GM23338 (cell line): ENCODE measurements around the gene HIGD2B. TPM values are rescaled to one million over a fixed set of nuclear protein-coding genes. Genes with fewer than 3 reads are reported as not detected.

ENCODE experiments used
- ATAC-seq: fragments of 200-7000 bp; cut with Tn5 transposase; 3 replicates; pipeline ENCODE4 v1.9.1; 2020
- DNase-seq: peaks from one replicate; pipeline ENCODE4 v3.0.0-alpha.2; 2015; ENCODE audit warnings: low spot score
- H2AFZ ChIP-seq: fragments of 200-600 bp; sonication (generic); 2 replicates; pipeline ENCODE4 v1.8.0; 2016; ENCODE audit warnings: antibody characterized with exemption, mild to moderate bottlenecking, moderate library complexity
- H3F3A ChIP-seq: fragments of 200-600 bp; sonication (generic); replicated peaks from 2 replicates; pipeline ENCODE4 v1.8.0; 2017; ENCODE audit warnings: antibody characterized with exemption, mixed run types, low read depth
- H3K27ac ChIP-seq: fragments of 200-600 bp; sonication (generic); 2 replicates; pipeline ENCODE4 v1.6.1; 2016; ENCODE audit warnings: low read depth
- H3K27me3 ChIP-seq: fragments of 200-600 bp; sonication (generic); 2 replicates; pipeline ENCODE4 v1.8.0; 2016; ENCODE audit warnings: mild to moderate bottlenecking, mixed run types, moderate library complexity; ENCODE audit not compliant: insufficient read depth
- H3K36me3 ChIP-seq: fragments of 200-600 bp; sonication (generic); 2 replicates; pipeline ENCODE4 v1.8.0; 2016; ENCODE audit warnings: mild to moderate bottlenecking; ENCODE audit not compliant: insufficient read depth
- H3K4me1 ChIP-seq: fragments of 200-600 bp; sonication (generic); 2 replicates; pipeline ENCODE4 v1.8.0; 2016; ENCODE audit warnings: mild to moderate bottlenecking, moderate library complexity; ENCODE audit not compliant: insufficient read depth
- H3K4me2 ChIP-seq: fragments of 200-600 bp; sonication (generic); 2 replicates; pipeline ENCODE4 v1.7.1; 2017; ENCODE audit warnings: mixed run types
- H3K4me3 ChIP-seq: fragments of 200-600 bp; sonication (generic); 2 replicates; pipeline ENCODE4 v1.6.1; 2016; ENCODE audit warnings: mixed run types
- H3K79me2 ChIP-seq: fragments of 200-600 bp; sonication (generic); replicated peaks from 2 replicates; pipeline ENCODE4 v1.8.0; 2017; ENCODE audit warnings: mild to moderate bottlenecking; ENCODE audit not compliant: insufficient read depth
- H3K9me2 ChIP-seq: fragments of 200-600 bp; sonication (generic); 2 replicates; pipeline ENCODE4 v1.8.0; 2017; ENCODE audit not compliant: insufficient read depth
- H4K20me1 ChIP-seq: fragments of 200-600 bp; sonication (generic); replicated peaks from 2 replicates; pipeline ENCODE4 v1.8.0; 2017; ENCODE audit warnings: mild to moderate bottlenecking; ENCODE audit not compliant: insufficient read depth
- H3K27ac Mint-ChIP-seq: 2 replicates; pipeline ENCODE4 v1.8.0; 2020; ENCODE audit warnings: inconsistent platforms, mild to moderate bottlenecking, moderate library complexity, mixed read lengths
- H3K27me3 Mint-ChIP-seq: 3 replicates; pipeline ENCODE4 v1.8.0; 2022; ENCODE audit warnings: low read depth, mild to moderate bottlenecking, moderate library complexity, mixed read lengths, inconsistent platforms; ENCODE audit not compliant: insufficient read depth, poor library complexity
- H3K36me3 Mint-ChIP-seq: 3 replicates; pipeline ENCODE4 v1.8.0; 2021; ENCODE audit warnings: low read depth, mild to moderate bottlenecking, inconsistent platforms, moderate library complexity, mixed read lengths
- H3K4me1 Mint-ChIP-seq: 3 replicates; pipeline ENCODE4 v1.8.0; 2020; ENCODE audit warnings: mild to moderate bottlenecking, inconsistent platforms, mixed read lengths
- H3K4me3 Mint-ChIP-seq: 3 replicates; pipeline ENCODE4 v1.8.0; 2021; ENCODE audit warnings: moderate library complexity, mild to moderate bottlenecking, inconsistent platforms, mixed read lengths
- H3K9me3 Mint-ChIP-seq: 3 replicates; pipeline ENCODE4 v1.8.0; 2020; ENCODE audit warnings: moderate library complexity, mild to moderate bottlenecking, inconsistent platforms, mixed read lengths
- CREB1 ChIP-seq: fragments of 250-450 bp; sonication (Bioruptor Pico); IDR thresholded peaks from 2 replicates; pipeline ENCODE4 v1.5.0; 2020; ENCODE audit warnings: low read depth, mild to moderate bottlenecking, moderate library complexity
- EZH2 ChIP-seq: fragments of 200-600 bp; sonication (generic); IDR thresholded peaks from one replicate; pipeline ENCODE4 v1.8.0; 2017; ENCODE audit warnings: antibody characterized with exemption, mild to moderate bottlenecking, low read depth; ENCODE audit not compliant: unreplicated experiment
- EZH2phosphoT487 ChIP-seq: fragments of 200-600 bp; sonication (generic); IDR thresholded peaks from one replicate; pipeline ENCODE4 v1.8.1; 2018; ENCODE audit warnings: antibody characterized with exemption; ENCODE audit not compliant: unreplicated experiment
- JUNB ChIP-seq: IDR thresholded peaks from one replicate; pipeline ENCODE4 v1.6.1; 2016; ENCODE audit warnings: antibody characterized with exemption; ENCODE audit not compliant: unreplicated experiment
- NANOG ChIP-seq: IDR thresholded peaks from 2 replicates; pipeline ENCODE4 v1.6.1; 2016; ENCODE audit warnings: antibody characterized with exemption, borderline replicate concordance
- POLR2AphosphoS5 ChIP-seq: IDR thresholded peaks from 2 replicates; pipeline ENCODE4 v1.6.1; 2016; ENCODE audit warnings: antibody characterized with exemption, low read depth
- STAT1 ChIP-seq: IDR thresholded peaks from one replicate; pipeline ENCODE4 v1.6.1; 2016; ENCODE audit warnings: antibody characterized with exemption; ENCODE audit not compliant: unreplicated experiment
- ZNF114 ChIP-seq: fragments of 250-450 bp; sonication (Bioruptor Pico); IDR thresholded peaks from 2 replicates; pipeline ENCODE4 v1.5.0; 2020; ENCODE audit warnings: mild to moderate bottlenecking, moderate library complexity
- long read RNA-seq: library from polyadenylated mRNA; unstranded; transcript quantifications from one replicate; pipeline ENCODE4 v2.0.0, GENCODE V29; 2020; ENCODE audit not compliant: unreplicated experiment
- polyA plus RNA-seq: library from polyadenylated mRNA; unstranded; fragments of >200 nt; fragmentation: Nextera tagmentation; extraction: Ambion mirVana; gene quantifications from 2 replicates; pipeline ENCODE4 v1.2.1, GENCODE V29; 2016
- total RNA-seq: library from RNA; depleted of rRNA; stranded (reverse); fragments of >200 nt; shearing (Covaris generic); gene quantifications from 2 replicates; pipeline ENCODE4 v1.2.3, GENCODE V29; 2014; rRNA removed
- TF ChIP-seq, protein P1 (sequence below): IDR thresholded peaks from 2 replicates; pipeline ENCODE4 v1.6.1; 2016; ENCODE audit warnings: antibody characterized with exemption
- TF ChIP-seq, protein P2 (sequence below): fragments of 250-450 bp; sonication (Bioruptor Pico); IDR thresholded peaks from 2 replicates; pipeline ENCODE4 v1.5.0; 2020; ENCODE audit warnings: mild to moderate bottlenecking, moderate library complexity

The HIGD2B gene, protein sequence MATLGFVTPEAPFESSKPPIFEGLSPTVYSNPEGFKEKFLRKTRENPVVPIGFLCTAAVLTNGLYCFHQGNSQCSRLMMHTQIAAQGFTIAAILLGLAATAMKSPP
- total RNA-seq (not detected in 2 replicates), polyA plus RNA-seq (0.45 TPM in 1 of 2 replicates, not detected in the other)
- long read RNA-seq: 0 reads

DNA sequence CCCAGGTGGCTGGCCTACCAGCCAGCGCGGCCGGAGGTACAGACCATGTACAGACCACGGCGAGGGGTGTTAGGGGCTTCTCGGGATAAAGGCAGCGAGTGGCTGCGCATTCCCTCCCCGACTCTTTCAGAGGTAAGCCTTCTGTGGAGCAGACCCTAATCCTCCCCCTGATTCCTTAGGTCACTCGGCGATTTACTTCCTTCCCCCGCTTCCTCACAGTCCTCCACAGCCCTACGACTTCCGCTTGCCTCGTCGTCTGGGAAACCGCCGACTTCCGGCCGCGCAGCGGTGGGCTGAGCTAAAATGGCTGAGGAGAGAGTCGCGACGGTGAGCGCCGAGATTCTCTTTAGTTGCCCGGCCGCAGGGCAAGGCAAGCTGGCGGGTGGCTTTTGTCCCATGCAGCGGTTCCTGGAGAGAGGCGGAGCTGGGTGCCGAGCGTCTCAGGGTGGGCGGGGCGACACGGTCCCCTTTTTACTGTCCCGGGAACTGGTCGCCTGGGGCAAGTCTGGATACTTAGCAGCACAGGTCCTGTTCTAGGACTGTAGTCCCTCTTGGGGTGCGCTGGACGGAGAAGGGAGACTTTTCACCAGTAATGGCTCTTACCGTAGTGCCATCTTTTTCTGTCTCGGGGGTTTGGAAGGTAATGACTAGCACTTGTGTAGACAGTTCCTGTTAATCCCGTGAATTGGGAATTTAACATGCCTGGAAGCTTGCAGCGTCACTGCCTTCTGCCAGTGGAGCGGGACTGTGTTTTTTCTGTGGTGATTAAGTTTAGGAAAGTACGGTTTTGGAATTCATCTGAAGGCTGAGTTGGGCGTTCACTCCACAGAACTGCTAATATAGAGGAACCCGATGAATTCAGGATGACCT lies at the start of gene HIGD2B, which contains the start of gene BBS4:
HIGD2B (minus strand) TSS at position 258 of the 870 bp plus-strand sequence. CDS start 9,808 bp downstream, outside the sequence.
BBS4 (plus strand) TSS at position 283 of the 870 bp plus-strand sequence; CDS start at position 304, 21 bp downstream.
- H3K27me3 ChIP-seq: no peaks in the 10 kb centered on the region
- ATAC-seq: peak; percentile 95
- H3K4me1 ChIP-seq: peaks cover 5% of the 10 kb centered on the region; the same call in 1 of the 2 replicates
- Mint-ChIP-seq H3K9me3 (no peaks in the 10 kb centered on the region; the same call in 2 of the 3 replicates), H3K4me3 (peak within 1 kb of the TSS; percentile 87), H3K27me3 (peaks cover 5% of the 10 kb centered on the region), H3K27ac (peak within 1 kb of the TSS; percentile 97), H3K36me3 (no peaks in the 10 kb centered on the region), H3K4me1 (peaks cover 14% of the 10 kb centered on the region; the same call in 2 of the 3 replicates)
- peaks cover 10% of the 10 kb centered on the region for H3F3A ChIP-seq
- peak within 1 kb of the TSS; percentile 97 for H3K27ac ChIP-seq
- H3K36me3 ChIP-seq: no peaks in the 10 kb centered on the region
- peak; percentile 96 for DNase-seq
- H3K79me2 ChIP-seq: peaks cover 33% of the 10 kb centered on the region
- H3K9me2 ChIP-seq: no peaks in the 10 kb centered on the region
- H4K20me1 ChIP-seq: no peaks in the 10 kb centered on the region
- TF ChIP-seq ZNF114 (CRISPR knock-in tag) (no peak), POLR2AphosphoS5 (peak; percentile 88), EZH2phosphoT487 (no peak), NANOG (no peak), CREB1 (CRISPR knock-in tag) (peak; percentile 54; the same call in 1 of the 2 replicates)
- TF ChIP-seq, protein P1, sequence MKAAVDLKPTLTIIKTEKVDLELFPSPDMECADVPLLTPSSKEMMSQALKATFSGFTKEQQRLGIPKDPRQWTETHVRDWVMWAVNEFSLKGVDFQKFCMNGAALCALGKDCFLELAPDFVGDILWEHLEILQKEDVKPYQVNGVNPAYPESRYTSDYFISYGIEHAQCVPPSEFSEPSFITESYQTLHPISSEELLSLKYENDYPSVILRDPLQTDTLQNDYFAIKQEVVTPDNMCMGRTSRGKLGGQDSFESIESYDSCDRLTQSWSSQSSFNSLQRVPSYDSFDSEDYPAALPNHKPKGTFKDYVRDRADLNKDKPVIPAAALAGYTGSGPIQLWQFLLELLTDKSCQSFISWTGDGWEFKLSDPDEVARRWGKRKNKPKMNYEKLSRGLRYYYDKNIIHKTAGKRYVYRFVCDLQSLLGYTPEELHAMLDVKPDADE: peak; percentile 58
- peak within 1 kb of the TSS; percentile 66 for H3K4me3 ChIP-seq
- peak within 1 kb of the TSS; percentile 88 for H3K4me2 ChIP-seq
- peak within 1 kb of the TSS; percentile 93 for H2AFZ ChIP-seq

DNA sequence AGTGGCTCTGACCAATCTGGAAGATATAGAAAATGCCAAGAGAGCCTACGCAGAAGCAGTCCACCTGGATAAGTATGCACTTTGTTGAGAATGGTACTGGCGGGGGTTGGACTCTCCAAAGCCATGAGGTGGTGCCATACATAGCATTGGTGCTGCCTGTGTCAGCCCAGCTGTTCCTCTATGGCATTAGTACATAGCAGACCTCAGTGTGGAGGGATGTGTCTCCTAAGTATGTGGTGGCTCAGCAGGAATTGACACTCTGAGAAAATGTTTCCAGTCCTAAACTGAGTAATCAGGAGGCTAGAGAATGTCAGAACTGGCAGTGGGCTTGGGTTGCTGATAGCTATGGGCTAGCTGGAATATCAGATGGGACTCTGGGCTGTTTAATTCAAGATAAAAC lies 49.1 kb upstream of the HIGD2B start:
- Mint-ChIP-seq H3K27me3 (peaks cover 3% of the 10 kb centered on the region), H3K27ac (no peak overlapping the region), H3K4me3 (no peak overlapping the region), H3K4me1 (no peaks in the 10 kb centered on the region), H3K9me3 (no peaks in the 10 kb centered on the region; the same call in 2 of the 3 replicates), H3K36me3 (peaks cover 52% of the 10 kb centered on the region)
- H3K9me2 ChIP-seq: no peaks in the 10 kb centered on the region
- no peaks in the 10 kb centered on the region for H3F3A ChIP-seq
- H2AFZ ChIP-seq: no peak overlapping the region
- no peak overlapping the region for H3K27ac ChIP-seq
- H3K4me1 ChIP-seq: no peaks in the 10 kb centered on the region
- DNase-seq (no peak), ATAC-seq (no peak)
- H3K36me3 ChIP-seq: peaks cover 28% of the 10 kb centered on the region
- H4K20me1 ChIP-seq: no peaks in the 10 kb centered on the region; the same call in none of the 2 replicates
- no peak overlapping the region for H3K4me2 ChIP-seq
- no peaks in the 10 kb centered on the region for H3K79me2 ChIP-seq
- TF ChIP-seq POLR2AphosphoS5 (no peak), CREB1 (CRISPR knock-in tag) (no peak), EZH2 (no peak), JUNB (no peak), STAT1 (no peak)
- TF ChIP-seq, protein P2, sequence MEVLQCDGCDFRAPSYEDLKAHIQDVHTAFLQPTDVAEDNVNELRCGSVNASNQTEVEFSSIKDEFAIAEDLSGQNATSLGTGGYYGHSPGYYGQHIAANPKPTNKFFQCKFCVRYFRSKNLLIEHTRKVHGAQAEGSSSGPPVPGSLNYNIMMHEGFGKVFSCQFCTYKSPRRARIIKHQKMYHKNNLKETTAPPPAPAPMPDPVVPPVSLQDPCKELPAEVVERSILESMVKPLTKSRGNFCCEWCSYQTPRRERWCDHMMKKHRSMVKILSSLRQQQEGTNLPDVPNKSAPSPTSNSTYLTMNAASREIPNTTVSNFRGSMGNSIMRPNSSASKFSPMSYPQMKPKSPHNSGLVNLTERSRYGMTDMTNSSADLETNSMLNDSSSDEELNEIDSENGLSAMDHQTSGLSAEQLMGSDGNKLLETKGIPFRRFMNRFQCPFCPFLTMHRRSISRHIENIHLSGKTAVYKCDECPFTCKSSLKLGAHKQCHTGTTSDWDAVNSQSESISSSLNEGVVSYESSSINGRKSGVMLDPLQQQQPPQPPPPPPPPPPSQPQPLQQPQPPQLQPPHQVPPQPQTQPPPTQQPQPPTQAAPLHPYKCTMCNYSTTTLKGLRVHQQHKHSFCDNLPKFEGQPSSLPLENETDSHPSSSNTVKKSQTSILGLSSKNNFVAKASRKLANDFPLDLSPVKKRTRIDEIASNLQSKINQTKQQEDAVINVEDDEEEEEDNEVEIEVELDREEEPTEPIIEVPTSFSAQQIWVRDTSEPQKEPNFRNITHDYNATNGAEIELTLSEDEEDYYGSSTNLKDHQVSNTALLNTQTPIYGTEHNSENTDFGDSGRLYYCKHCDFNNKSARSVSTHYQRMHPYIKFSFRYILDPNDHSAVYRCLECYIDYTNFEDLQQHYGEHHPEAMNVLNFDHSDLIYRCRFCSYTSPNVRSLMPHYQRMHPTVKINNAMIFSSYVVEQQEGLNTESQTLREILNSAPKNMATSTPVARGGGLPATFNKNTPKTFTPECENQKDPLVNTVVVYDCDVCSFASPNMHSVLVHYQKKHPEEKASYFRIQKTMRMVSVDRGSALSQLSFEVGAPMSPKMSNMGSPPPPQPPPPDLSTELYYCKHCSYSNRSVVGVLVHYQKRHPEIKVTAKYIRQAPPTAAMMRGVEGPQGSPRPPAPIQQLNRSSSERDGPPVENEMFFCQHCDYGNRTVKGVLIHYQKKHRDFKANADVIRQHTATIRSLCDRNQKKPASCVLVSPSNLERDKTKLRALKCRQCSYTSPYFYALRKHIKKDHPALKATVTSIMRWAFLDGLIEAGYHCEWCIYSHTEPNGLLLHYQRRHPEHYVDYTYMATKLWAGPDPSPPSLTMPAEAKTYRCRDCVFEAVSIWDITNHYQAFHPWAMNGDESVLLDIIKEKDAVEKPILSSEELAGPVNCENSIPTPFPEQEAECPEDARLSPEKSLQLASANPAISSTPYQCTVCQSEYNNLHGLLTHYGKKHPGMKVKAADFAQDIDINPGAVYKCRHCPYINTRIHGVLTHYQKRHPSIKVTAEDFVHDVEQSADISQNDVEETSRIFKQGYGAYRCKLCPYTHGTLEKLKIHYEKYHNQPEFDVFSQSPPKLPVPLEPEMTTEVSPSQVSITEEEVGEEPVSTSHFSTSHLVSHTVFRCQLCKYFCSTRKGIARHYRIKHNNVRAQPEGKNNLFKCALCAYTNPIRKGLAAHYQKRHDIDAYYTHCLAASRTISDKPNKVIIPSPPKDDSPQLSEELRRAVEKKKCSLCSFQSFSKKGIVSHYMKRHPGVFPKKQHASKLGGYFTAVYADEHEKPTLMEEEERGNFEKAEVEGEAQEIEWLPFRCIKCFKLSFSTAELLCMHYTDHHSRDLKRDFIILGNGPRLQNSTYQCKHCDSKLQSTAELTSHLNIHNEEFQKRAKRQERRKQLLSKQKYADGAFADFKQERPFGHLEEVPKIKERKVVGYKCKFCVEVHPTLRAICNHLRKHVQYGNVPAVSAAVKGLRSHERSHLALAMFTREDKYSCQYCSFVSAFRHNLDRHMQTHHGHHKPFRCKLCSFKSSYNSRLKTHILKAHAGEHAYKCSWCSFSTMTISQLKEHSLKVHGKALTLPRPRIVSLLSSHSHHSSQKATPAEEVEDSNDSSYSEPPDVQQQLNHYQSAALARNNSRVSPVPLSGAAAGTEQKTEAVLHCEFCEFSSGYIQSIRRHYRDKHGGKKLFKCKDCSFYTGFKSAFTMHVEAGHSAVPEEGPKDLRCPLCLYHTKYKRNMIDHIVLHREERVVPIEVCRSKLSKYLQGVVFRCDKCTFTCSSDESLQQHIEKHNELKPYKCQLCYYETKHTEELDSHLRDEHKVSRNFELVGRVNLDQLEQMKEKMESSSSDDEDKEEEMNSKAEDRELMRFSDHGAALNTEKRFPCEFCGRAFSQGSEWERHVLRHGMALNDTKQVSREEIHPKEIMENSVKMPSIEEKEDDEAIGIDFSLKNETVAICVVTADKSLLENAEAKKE (CRISPR knock-in tag): no peak
- no peak overlapping the region for H3K4me3 ChIP-seq
- no peaks in the 10 kb centered on the region for H3K27me3 ChIP-seq
